HG02623 (cell line): ENCODE measurements around the gene FARP1.

Source experiments
- ATAC-seq: cut with Tn5 transposase; IDR thresholded peaks from one replicate; pipeline ENCODE4 v1.9.1; 2021; ENCODE audit warnings: moderate library complexity; ENCODE audit not compliant: unreplicated experiment

The FARP1 gene

GRCh38 chr13:98173431-98174152 lies 30.7 kb downstream of the FARP1 start:
- no peak for ATAC-seq

- ATAC-seq: no peak
These were observed 31.4 kb downstream of the FARP1 start for GRCh38 chr13:98174307-98174706.

- ATAC-seq: no peak
These were observed 32.1 kb downstream of the FARP1 start for GRCh38 chr13:98175043-98175442.

- no peak for ATAC-seq
These were observed 32.9 kb downstream of the FARP1 start for GRCh38 chr13:98175823-98176222.

- no peak for ATAC-seq
These were observed 34.1 kb downstream of the FARP1 start, which contains the start of gene RNF113B for GRCh38 chr13:98176777-98177608. RNF113B (minus strand) TSS chr13:98177269; CDS start chr13:98177236, 33 bp downstream.

- ATAC-seq: no peak
These were observed 37.2 kb downstream of the FARP1 start for GRCh38 chr13:98180092-98180491.

GRCh38 chr13:98181111-98181815 lies 38.4 kb downstream of the FARP1 start:
- ATAC-seq: no peak

GRCh38 chr13:98182153-98182552 lies 39.3 kb downstream of the FARP1 start:
- ATAC-seq: no peak

- no peak for ATAC-seq
These were observed 39.7 kb downstream of the FARP1 start for GRCh38 chr13:98182589-98182988.

GRCh38 chr13:98184792-98185191 lies 41.9 kb downstream of the FARP1 start:
- ATAC-seq: no peak

GRCh38 chr13:98187155-98187964 lies 44.5 kb downstream of the FARP1 start:
- ATAC-seq: no peak

- ATAC-seq: no peak
These were observed 45.0 kb downstream of the FARP1 start for GRCh38 chr13:98187965-98188261.

- ATAC-seq: no peak
These were observed 45.8 kb downstream of the FARP1 start for GRCh38 chr13:98188544-98189166.

- ATAC-seq: no peak
These were observed 47.1 kb downstream of the FARP1 start for GRCh38 chr13:98189841-98190505.

GRCh38 chr13:98190889-98191444 lies 48.1 kb downstream of the FARP1 start:
- ATAC-seq: no peak

GRCh38 chr13:98192008-98192407 lies 49.1 kb downstream of the FARP1 start:
- ATAC-seq: no peak

GRCh38 chr13:98195054-98195791 lies 52.3 kb downstream of the FARP1 start:
- no peak for ATAC-seq

- no peak for ATAC-seq
These were observed 55.8 kb downstream of the FARP1 start for GRCh38 chr13:98198683-98199082.

- ATAC-seq: no peak
These were observed 56.6 kb downstream of the FARP1 start for GRCh38 chr13:98199480-98199879.
